ENCODE data around the gene ACLY.
A peak's percentile ranks its signal among the peaks of the same experiment; 100 is the strongest.

The ACLY gene

GRCh38 chr17:41928693-41929251, 10.0 kb upstream of the ACLY start:
- Mint-ChIP-seq H3K4me1 (ENCODE audit: low read depth) (peaks cover 23% of the 10 kb centered on the region), H3K4me3 (peak overlapping the region; percentile 99), H3K9me3 (ENCODE audit: low read depth) (no peaks in the 10 kb centered on the region), H3K36me3 (peaks cover 2% of the 10 kb centered on the region), H3K27ac (peak overlapping the region; percentile 36), H3K27me3 (no peaks in the 10 kb centered on the region)

- H3K4me1 Mint-ChIP-seq (ENCODE audit: low read depth) = peaks cover 18% of the 10 kb centered on the region
- no peak overlapping the region for H3K27ac Mint-ChIP-seq
- H3K27me3 Mint-ChIP-seq = no peaks in the 10 kb centered on the region
- H3K4me3 Mint-ChIP-seq = no peak overlapping the region
- peaks cover 2% of the 10 kb centered on the region for H3K36me3 Mint-ChIP-seq
- H3K9me3 Mint-ChIP-seq (ENCODE audit: low read depth) = no peaks in the 10 kb centered on the region
Observed at GRCh38 chr17:41925991-41926590, 7.3 kb upstream of the ACLY start.

GRCh38 chr17:41920580-41920955, 1.8 kb upstream of the ACLY start:
- H3K4me3 Mint-ChIP-seq = no peak overlapping the region
- no peak overlapping the region for H3K27ac Mint-ChIP-seq
- H3K27me3 Mint-ChIP-seq = no peaks in the 10 kb centered on the region
- peaks cover 2% of the 10 kb centered on the region for H3K36me3 Mint-ChIP-seq
- H3K4me1 Mint-ChIP-seq (ENCODE audit: low read depth) = peaks cover 15% of the 10 kb centered on the region
- H3K9me3 Mint-ChIP-seq (ENCODE audit: low read depth) = no peaks in the 10 kb centered on the region

- Mint-ChIP-seq H3K9me3 (ENCODE audit: low read depth) (no peaks in the 10 kb centered on the region), H3K27ac (no peak overlapping the region), H3K4me1 (ENCODE audit: low read depth) (peaks cover 18% of the 10 kb centered on the region), H3K27me3 (no peaks in the 10 kb centered on the region), H3K4me3 (peak overlapping the region; percentile 63), H3K36me3 (peaks cover 2% of the 10 kb centered on the region)
Observed at GRCh38 chr17:41919840-41920579, 1.3 kb upstream of the ACLY start.

- Mint-ChIP-seq H3K27ac (no peak overlapping the region), H3K4me3 (peak overlapping the region; percentile 91), H3K9me3 (ENCODE audit: low read depth) (no peaks in the 10 kb centered on the region), H3K36me3 (peaks cover 2% of the 10 kb centered on the region), H3K27me3 (no peaks in the 10 kb centered on the region), H3K4me1 (ENCODE audit: low read depth) (peaks cover 25% of the 10 kb centered on the region)
Observed at GRCh38 chr17:41919165-41919817, 540 bp upstream of the ACLY start.

GRCh38 chr17:41917679-41918313, 955 bp downstream of the ACLY start:
- Mint-ChIP-seq H3K4me3 (peak overlapping the region; percentile 91), H3K4me1 (ENCODE audit: low read depth) (peaks cover 27% of the 10 kb centered on the region), H3K27ac (peak overlapping the region; percentile 66), H3K36me3 (peaks cover 2% of the 10 kb centered on the region), H3K9me3 (ENCODE audit: low read depth) (no peaks in the 10 kb centered on the region), H3K27me3 (no peaks in the 10 kb centered on the region)

- H3K4me1 Mint-ChIP-seq (ENCODE audit: low read depth) = peaks cover 27% of the 10 kb centered on the region
- no peaks in the 10 kb centered on the region for H3K9me3 Mint-ChIP-seq (ENCODE audit: low read depth)
- H3K36me3 Mint-ChIP-seq = peaks cover 5% of the 10 kb centered on the region
- no peaks in the 10 kb centered on the region for H3K27me3 Mint-ChIP-seq
- peak overlapping the region; percentile 91 for H3K4me3 Mint-ChIP-seq
- peak overlapping the region; percentile 66 for H3K27ac Mint-ChIP-seq
Observed at GRCh38 chr17:41917192-41917591, 1.6 kb downstream of the ACLY start.

GRCh38 chr17:41915566-41915965, 3.2 kb downstream of the ACLY start:
- H3K27me3 Mint-ChIP-seq = no peaks in the 10 kb centered on the region
- no peaks in the 10 kb centered on the region for H3K9me3 Mint-ChIP-seq (ENCODE audit: low read depth)
- H3K4me1 Mint-ChIP-seq (ENCODE audit: low read depth) = peaks cover 27% of the 10 kb centered on the region
- H3K36me3 Mint-ChIP-seq = peaks cover 5% of the 10 kb centered on the region
- H3K27ac Mint-ChIP-seq = no peak overlapping the region
- peak overlapping the region; percentile 60 for H3K4me3 Mint-ChIP-seq

- no peaks in the 10 kb centered on the region for H3K9me3 Mint-ChIP-seq (ENCODE audit: low read depth)
- H3K27ac Mint-ChIP-seq = peak overlapping the region; percentile 50
- H3K4me3 Mint-ChIP-seq = peak overlapping the region; percentile 42
- peaks cover 25% of the 10 kb centered on the region for H3K4me1 Mint-ChIP-seq (ENCODE audit: low read depth)
- peaks cover 5% of the 10 kb centered on the region for H3K36me3 Mint-ChIP-seq
- H3K27me3 Mint-ChIP-seq = no peaks in the 10 kb centered on the region
Observed at GRCh38 chr17:41915020-41915419, 3.7 kb downstream of the ACLY start.

- H3K27me3 Mint-ChIP-seq = no peaks in the 10 kb centered on the region
- no peak overlapping the region for H3K4me3 Mint-ChIP-seq
- peaks cover 5% of the 10 kb centered on the region for H3K36me3 Mint-ChIP-seq
- H3K9me3 Mint-ChIP-seq (ENCODE audit: low read depth) = no peaks in the 10 kb centered on the region
- peak overlapping the region; percentile 50 for H3K27ac Mint-ChIP-seq
- peaks cover 24% of the 10 kb centered on the region for H3K4me1 Mint-ChIP-seq (ENCODE audit: low read depth)
Observed at GRCh38 chr17:41914358-41914766, 4.4 kb downstream of the ACLY start.

- no peak overlapping the region for H3K4me3 Mint-ChIP-seq
Observed at GRCh38 chr17:41913798-41914197, 5.0 kb downstream of the ACLY start.

GRCh38 chr17:41912925-41913324, 5.8 kb downstream of the ACLY start:
- Mint-ChIP-seq H3K9me3 (ENCODE audit: low read depth) (no peaks in the 10 kb centered on the region), H3K4me3 (no peak overlapping the region), H3K27ac (no peak overlapping the region), H3K36me3 (peaks cover 5% of the 10 kb centered on the region), H3K27me3 (no peaks in the 10 kb centered on the region), H3K4me1 (ENCODE audit: low read depth) (peaks cover 24% of the 10 kb centered on the region)

More at GRCh38 chr17:41913798-41914197, 5.0 kb downstream of the ACLY start:
- peaks cover 5% of the 10 kb centered on the region for H3K36me3 Mint-ChIP-seq
- peaks cover 24% of the 10 kb centered on the region for H3K4me1 Mint-ChIP-seq (ENCODE audit: low read depth)
- H3K9me3 Mint-ChIP-seq (ENCODE audit: low read depth) = no peaks in the 10 kb centered on the region
- H3K27me3 Mint-ChIP-seq = no peaks in the 10 kb centered on the region
- H3K27ac Mint-ChIP-seq = no peak overlapping the region

GRCh38 chr17:41910701-41911391, 7.9 kb downstream of the ACLY start:
- Mint-ChIP-seq H3K9me3 (ENCODE audit: low read depth) (no peaks in the 10 kb centered on the region), H3K4me1 (ENCODE audit: low read depth) (peaks cover 14% of the 10 kb centered on the region), H3K4me3 (no peak overlapping the region), H3K27ac (no peak overlapping the region), H3K27me3 (no peaks in the 10 kb centered on the region), H3K36me3 (peaks cover 5% of the 10 kb centered on the region)

- Mint-ChIP-seq H3K4me3 (no peak overlapping the region), H3K4me1 (ENCODE audit: low read depth) (no peaks in the 10 kb centered on the region), H3K36me3 (peaks cover 5% of the 10 kb centered on the region), H3K9me3 (ENCODE audit: low read depth) (no peaks in the 10 kb centered on the region), H3K27me3 (no peaks in the 10 kb centered on the region), H3K27ac (no peak overlapping the region)
Observed at GRCh38 chr17:41909088-41909487, 9.7 kb downstream of the ACLY start.

Data from activated naive CD8-positive, alpha-beta T cell (primary cell).